ENCODE data around the gene KRTAP2-1.
A peak's percentile ranks its signal among the peaks of the same experiment; 100 is the strongest.
"Not testable (repeated sequence)": the region's sequence is repeated elsewhere in the genome, so short reads cannot be mapped to it uniquely, and the experiment has no call there.

The KRTAP2-1 gene

GRCh38 chr17:41010441-41010840 lies 36.7 kb downstream of the KRTAP2-1 start:
- DNase-seq = no peak

- DNase-seq = no peak
These were observed 37.2 kb downstream of the KRTAP2-1 start for GRCh38 chr17:41009936-41010335.

- DNase-seq = peak; percentile 30
These were observed 37.8 kb downstream of the KRTAP2-1 start for GRCh38 chr17:41009301-41009760.

- DNase-seq = no peak
These were observed 38.3 kb downstream of the KRTAP2-1 start, which contains the start of gene KRTAP3-1 for GRCh38 chr17:41008811-41009210. TSS of gene KRTAP3-1 (minus strand) at chr17:41009128. CDS start at chr17:41009074, 54 bp downstream.

DNA sequence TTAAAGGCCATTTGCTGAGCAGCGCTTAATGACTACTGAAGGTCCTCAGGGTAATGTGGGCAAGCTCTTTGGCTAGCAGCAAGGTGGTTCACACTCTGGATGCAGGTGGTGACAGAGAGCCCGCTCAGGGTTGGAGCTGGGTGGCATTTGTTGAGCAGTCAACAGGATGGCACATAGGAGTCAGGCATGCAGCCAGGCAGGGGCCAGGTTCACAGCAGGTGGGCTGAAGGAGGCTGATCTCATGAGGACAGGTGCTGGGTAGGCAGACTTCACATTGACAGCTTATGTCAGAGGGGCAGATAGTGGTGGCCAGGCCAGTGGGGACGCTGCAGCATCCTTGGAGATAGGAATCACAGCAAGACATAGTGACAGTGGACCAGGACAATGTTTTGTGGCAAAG lies 42.7 kb downstream of the KRTAP2-1 start:
- peak; percentile 53 for DNase-seq

GRCh38 chr17:41003926-41004325 lies 43.2 kb downstream of the KRTAP2-1 start:
- DNase-seq = peak; percentile 61

GRCh38 chr17:41002814-41003213 lies 44.3 kb downstream of the KRTAP2-1 start:
- DNase-seq = no peak

DNA sequence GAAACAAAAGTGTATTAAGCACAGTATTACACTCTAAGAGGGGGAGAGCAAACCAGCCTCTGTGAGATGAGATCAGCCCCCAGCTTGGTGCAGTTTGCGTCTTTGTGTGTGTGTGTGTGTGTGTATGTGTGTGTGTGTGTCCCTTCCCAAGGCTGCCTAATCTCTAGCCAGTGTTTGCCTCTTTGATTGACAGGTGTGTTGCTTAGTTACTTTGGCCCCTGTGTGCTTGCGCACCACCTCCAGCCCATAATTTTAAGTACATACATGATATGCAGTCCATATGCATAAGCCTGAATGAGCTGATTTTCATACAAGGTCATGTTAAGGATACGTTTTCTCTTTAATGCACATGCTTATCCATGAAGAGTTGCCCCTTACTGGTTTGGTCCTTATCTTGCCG lies 45.3 kb downstream of the KRTAP2-1 start:
- no peak for DNase-seq

GRCh38 chr17:40999563-40999962 lies 47.6 kb downstream of the KRTAP2-1 start, which contains the start of gene KRTAP3-2:
TSS of gene KRTAP3-2 (minus strand) at chr17:40999906. CDS start at chr17:40999853, 53 bp downstream.
- not testable (repeated sequence) for DNase-seq

DNA sequence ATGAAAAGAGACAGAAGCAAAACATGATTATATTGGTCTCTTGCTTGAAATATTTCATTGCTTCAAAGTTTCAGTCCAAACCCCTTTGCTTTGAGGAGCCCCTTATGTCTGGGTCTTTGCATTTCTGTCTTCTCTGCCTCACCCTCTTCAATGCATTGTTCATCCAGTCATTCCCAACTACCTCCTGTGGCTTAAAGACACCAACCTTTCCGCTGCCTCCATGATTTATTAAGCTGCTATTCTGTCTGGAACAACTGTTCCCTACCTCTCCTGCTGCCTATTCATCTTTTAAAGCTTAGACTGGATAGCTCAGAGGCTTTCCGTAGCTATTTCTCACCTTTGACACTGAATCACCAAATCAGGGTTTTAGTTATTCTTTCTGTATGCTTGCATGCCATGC lies 49.8 kb downstream of the KRTAP2-1 start:
- no peak for DNase-seq

DNA sequence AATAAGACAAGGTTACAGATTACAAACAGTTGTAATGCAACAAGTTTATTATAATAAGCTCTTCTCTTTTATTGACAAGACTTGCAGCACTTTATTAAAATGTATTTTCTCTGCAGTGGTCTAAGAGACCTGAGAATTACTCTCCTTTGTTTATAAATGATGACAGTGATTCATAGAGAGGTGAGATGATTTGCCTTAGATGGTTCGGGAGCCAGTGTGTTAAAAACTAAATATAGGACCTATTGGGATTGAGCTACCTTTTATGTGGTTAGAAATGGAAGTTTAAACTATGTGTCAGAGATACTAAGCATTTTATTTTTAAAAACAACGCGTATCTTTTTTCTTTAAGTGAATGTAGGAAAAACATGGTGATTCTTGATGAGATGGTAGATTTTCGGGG lies 50.3 kb downstream of the KRTAP2-1 start:
- DNase-seq = no peak

All from DMS79 treated with DMSO at 0.1 percent for 48 hours (cell line).